ENCODE measurements around the gene DRG2. TPM values are rescaled to one million over a fixed set of nuclear protein-coding genes. Genes with fewer than 3 reads are reported as not detected.

The DRG2 gene
- 13.0 TPM for total RNA-seq

- ATAC-seq (peak; percentile 97), DNase-seq (ENCODE audit: low spot score) (peak; percentile 95)
Measured at GRCh38 chr17:18087610-18088491, at the start of gene DRG2. TSS of gene DRG2 (plus strand) at chr17:18087948. CDS start at chr17:18088024, 76 bp downstream.

- DNase-seq (ENCODE audit: low spot score) (no peak), ATAC-seq (no peak)
Measured at GRCh38 chr17:18038149-18038850, 49.4 kb upstream of the DRG2 start.

- DNase-seq (ENCODE audit: low spot score) (peak; percentile 100), ATAC-seq (peak; percentile 95)
Measured at GRCh38 chr17:18038861-18039534, 48.8 kb upstream of the DRG2 start, which contains the start of the genes ATPAF2 and GID4. TSS of gene ATPAF2 (minus strand) at chr17:18039168. CDS start at chr17:18039013, 155 bp downstream. TSS of gene GID4 (plus strand) at chr17:18039408. CDS start at chr17:18039465, 57 bp downstream.

GRCh38 chr17:18039535-18040260 is 48.0 kb upstream of the DRG2 start:
- ATAC-seq (peak; percentile 50), DNase-seq (ENCODE audit: low spot score) (no peak)

- ATAC-seq = no peak
- no peak for DNase-seq (ENCODE audit: low spot score)
Measured at GRCh38 chr17:18040261-18040858, 47.4 kb upstream of the DRG2 start.

- ATAC-seq (no peak), DNase-seq (ENCODE audit: low spot score) (no peak)
Measured at GRCh38 chr17:18041776-18042175, 46.0 kb upstream of the DRG2 start.

- DNase-seq (ENCODE audit: low spot score) (no peak), ATAC-seq (no peak)
Measured at GRCh38 chr17:18042983-18043382, 44.8 kb upstream of the DRG2 start.

- peak; percentile 11 for ATAC-seq
- DNase-seq (ENCODE audit: low spot score) = no peak
Measured at GRCh38 chr17:18043491-18043890, 44.3 kb upstream of the DRG2 start.

GRCh38 chr17:18044609-18045008 is 43.1 kb upstream of the DRG2 start:
- DNase-seq (ENCODE audit: low spot score) (no peak), ATAC-seq (no peak)

GRCh38 chr17:18045691-18046350 is 41.9 kb upstream of the DRG2 start:
- no peak for DNase-seq (ENCODE audit: low spot score)
- no peak for ATAC-seq

- DNase-seq (ENCODE audit: low spot score) = no peak
- ATAC-seq = no peak
Measured at GRCh38 chr17:18055597-18055996, 32.2 kb upstream of the DRG2 start.

GRCh38 chr17:18056214-18056613 is 31.5 kb upstream of the DRG2 start:
- no peak for DNase-seq (ENCODE audit: low spot score)
- ATAC-seq = no peak

GRCh38 chr17:18059283-18059682 is 28.5 kb upstream of the DRG2 start:
- ATAC-seq = no peak
- DNase-seq (ENCODE audit: low spot score) = no peak

GRCh38 chr17:18064053-18064452 is 23.7 kb upstream of the DRG2 start:
- ATAC-seq = no peak
- DNase-seq (ENCODE audit: low spot score) = no peak

- ATAC-seq = no peak
Measured at GRCh38 chr17:18065546-18065945, 22.2 kb upstream of the DRG2 start.

GRCh38 chr17:18066866-18067265 is 20.9 kb upstream of the DRG2 start:
- ATAC-seq (no peak), DNase-seq (ENCODE audit: low spot score) (no peak)

More at GRCh38 chr17:18065546-18065945, 22.2 kb upstream of the DRG2 start:
- DNase-seq (ENCODE audit: low spot score) = no peak

- DNase-seq (ENCODE audit: low spot score) = no peak
- no peak for ATAC-seq
Measured at GRCh38 chr17:18069101-18069500, 18.6 kb upstream of the DRG2 start.

- DNase-seq (ENCODE audit: low spot score) = no peak
- ATAC-seq = no peak
Measured at GRCh38 chr17:18070861-18071340, 16.8 kb upstream of the DRG2 start.

- ATAC-seq (no peak), DNase-seq (ENCODE audit: low spot score) (no peak)
Measured at GRCh38 chr17:18071751-18072150, 16.0 kb upstream of the DRG2 start.
